Liver (tissue), 9 donors: Measurements from ENCODE around the gene PGC. TPM values are rescaled to one million over a fixed set of nuclear protein-coding genes. Genes with fewer than 3 reads are reported as not detected.

ENCODE experiments used
- DNase-seq: peaks from one replicate; pipeline ENCODE4 v3.0.0-alpha.2; 2017; ENCODE audit warnings: low spot score
- H3K27ac ChIP-seq, 2 donors: one replicate each; pipeline ENCODE4 v1.7.0; 2013; ENCODE audit warnings: inconsistent platforms in 2 of 2, low read length in 2 of 2, control low read depth in 1 of 2, low read depth in 1 of 2, mild to moderate bottlenecking in 1 of 2
- H3K27me3 ChIP-seq, 4 donors: one replicate each; pipeline versions ENCODE4 v1.6.1 to v1.7.0; 2013; ENCODE audit warnings: low read length in 3 of 4, inconsistent platforms in 1 of 4, mild to moderate bottlenecking in 1 of 4, moderate library complexity in 1 of 4; ENCODE audit not compliant: control insufficient read depth in 4 of 4, insufficient read depth in 4 of 4
- H3K36me3 ChIP-seq, 4 donors: one replicate each; pipeline versions ENCODE4 v1.6.1 to v1.7.0; 2013; ENCODE audit warnings: low read length in 3 of 4, mild to moderate bottlenecking in 3 of 4, low read depth in 1 of 4, moderate library complexity in 1 of 4; ENCODE audit not compliant: control insufficient read depth in 4 of 4, insufficient read depth in 3 of 4
- H3K4me1 ChIP-seq, 4 donors: one replicate each; pipeline versions ENCODE4 v1.6.1 to v1.7.0; 2013; ENCODE audit warnings: low read length in 3 of 4, mild to moderate bottlenecking in 3 of 4, moderate library complexity in 1 of 4; ENCODE audit not compliant: control insufficient read depth in 4 of 4, insufficient read depth in 4 of 4
- H3K4me3 ChIP-seq, 3 donors: one replicate each; pipeline versions ENCODE4 v1.6.1 to v1.7.0; 2013; ENCODE audit warnings: low read length in 3 of 3, control low read depth in 1 of 3, low read depth in 1 of 3, mild to moderate bottlenecking in 1 of 3
- H3K9ac ChIP-seq, 2 donors: one replicate each; pipeline ENCODE4 v1.7.0; 2013; ENCODE audit warnings: low read length in 2 of 2, mild to moderate bottlenecking in 2 of 2, moderate library complexity in 2 of 2, control low read depth in 1 of 2, low read depth in 1 of 2
- H3K9me3 ChIP-seq, 4 donors: one replicate each; pipeline versions ENCODE4 v1.6.1 to v1.7.0; 2013; ENCODE audit warnings: low read length in 3 of 4; ENCODE audit not compliant: control insufficient read depth in 4 of 4
- FOXA1 ChIP-seq: IDR thresholded peaks from 2 replicates; pipeline ENCODE4 v1.6.1; 2016; ENCODE audit warnings: antibody characterized with exemption
- GABPA ChIP-seq, 2 donors: IDR thresholded peaks in 1 of 2; conservative IDR thresholded peaks in 1 of 2; 2 replicates each; pipeline ENCODE4 v1.6.1; 2016; ENCODE audit warnings: antibody characterized with exemption in 2 of 2, mild to moderate bottlenecking in 1 of 2, moderate library complexity in 1 of 2
- HNF4A ChIP-seq, 2 donors: conservative IDR thresholded peaks; 2 replicates each; pipeline ENCODE4 v1.6.1; 2016; ENCODE audit warnings: antibody characterized with exemption in 2 of 2, mild to moderate bottlenecking in 2 of 2
- JUND ChIP-seq, 2 donors: IDR thresholded peaks; 2 replicates each; pipeline ENCODE4 v1.6.1; 2016; ENCODE audit warnings: antibody characterized with exemption in 2 of 2
- NR2F2 ChIP-seq: IDR thresholded peaks from 2 replicates; pipeline ENCODE4 v1.6.1; 2016; ENCODE audit warnings: antibody characterized with exemption
- RXRA ChIP-seq, 2 donors: IDR thresholded peaks; 2 replicates each; pipeline ENCODE4 v1.6.1; 2017 to 2018; ENCODE audit warnings: antibody characterized with exemption in 2 of 2, mild to moderate bottlenecking in 1 of 2
- SP1 ChIP-seq: IDR thresholded peaks from 2 replicates; pipeline ENCODE4 v1.6.1; 2018; ENCODE audit warnings: antibody characterized with exemption, mild to moderate bottlenecking
- TAF1 ChIP-seq: conservative IDR thresholded peaks from 2 replicates; pipeline ENCODE4 v1.6.1; 2016; ENCODE audit warnings: antibody characterized with exemption, mild to moderate bottlenecking
- YY1 ChIP-seq: IDR thresholded peaks from 2 replicates; pipeline ENCODE4 v1.6.1; 2016; ENCODE audit warnings: antibody characterized with exemption, mild to moderate bottlenecking
- WGBS: extraction: QIAGEN DNeasy Blood & Tissue Kit; methylation state at CpG from one replicate; pipeline ENCODE4 v1.1.7; 2013; 5-methylcytosine and 5-hydroxymethylcytosine counted together
- polyA plus RNA-seq, 2 donors: library from polyadenylated mRNA; stranded (reverse) in 1 of 2; unstranded in 1 of 2; fragments of 200-250 nt in 1 of 2; fragments of >200 nt in 1 of 2; fragmentation: Nextera tagmentation in 1 of 2; extraction: Ambion mirVana in 1 of 2; gene quantifications; one replicate each; pipeline versions ENCODE4 v1.2.1 to v1.2.3, GENCODE V29; 2013 to 2015
- total RNA-seq, 2 donors: library from RNA; depleted of rRNA; stranded (reverse); fragments of >200 nt; gene quantifications; one replicate each; pipeline ENCODE4 v1.2.3, GENCODE V29; 2014
- TF ChIP-seq, protein P1 (sequence below): IDR thresholded peaks from 2 replicates; pipeline ENCODE4 v1.6.1; 2016; ENCODE audit warnings: antibody characterized with exemption, mild to moderate bottlenecking
- TF ChIP-seq, protein P2 (sequence below): IDR thresholded peaks from 2 replicates; pipeline ENCODE4 v1.6.1; 2016; ENCODE audit warnings: antibody characterized with exemption
- TF ChIP-seq, protein P3 (sequence below): fragments of 150-350 bp; IDR thresholded peaks from 2 replicates; pipeline ENCODE4 v1.5.1; 2017; ENCODE audit warnings: improper control_type of control experiment, low read depth, low read length; ENCODE audit not compliant: missing input control
- donor health status: healthy.
- donor health status: healthy.
- donor health status: healthy.
- donor health status: healthy.
- donor health status: healthy.

The PGC gene
- total and polyA plus RNA-seq, 4 donors = 0.05 to 0.18 TPM; not detected in 2

DNA sequence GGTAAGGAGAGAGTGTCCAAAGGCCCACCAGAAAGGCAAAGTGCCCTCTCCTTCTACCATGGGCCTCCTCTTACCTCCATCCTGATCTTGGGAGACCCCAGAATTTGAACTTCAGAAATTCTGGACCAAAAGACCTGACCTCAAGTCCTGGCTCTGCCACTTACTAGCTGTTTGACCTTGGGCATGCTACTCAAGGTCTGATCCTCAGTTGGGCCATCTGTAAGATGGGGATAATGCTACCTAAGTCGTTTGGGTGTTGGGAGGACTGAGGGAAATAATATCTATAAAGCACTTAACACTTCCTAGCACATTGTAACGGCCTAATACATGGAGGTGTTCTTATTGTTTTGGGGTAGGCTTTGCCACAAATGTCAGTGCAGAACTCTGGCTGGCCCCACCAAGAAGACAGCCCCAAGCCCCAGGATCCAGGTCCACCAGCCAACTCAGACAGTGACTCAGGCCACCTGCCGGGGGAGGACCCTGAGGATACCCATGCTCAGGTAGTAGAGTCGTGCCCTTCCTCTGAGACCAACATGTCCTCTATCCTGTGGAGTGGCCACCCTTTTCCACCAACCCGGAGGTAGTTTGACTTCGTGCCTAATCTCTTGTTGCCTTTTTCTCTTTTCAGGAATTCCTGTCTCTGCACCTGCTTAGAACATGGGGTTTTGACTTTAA, 36.0 kb upstream of the PGC start:
- H3K36me3 ChIP-seq = no peaks in the 10 kb centered on the region
- peaks cover 6 to 33% (median 24%) of the 10 kb centered on the region in 4 donors for H3K4me1 ChIP-seq
- H3K27ac ChIP-seq = no peak overlapping the region
- H3K27me3 ChIP-seq = no peaks in the 10 kb centered on the region
- TF ChIP-seq TAF1 = no peak
- no peak for TF ChIP-seq SP1
- no peak overlapping the region for H3K4me3 ChIP-seq
- no peaks in the 10 kb centered on the region for H3K9me3 ChIP-seq
- H3K9ac ChIP-seq = no peak overlapping the region
- WGBS = 85% methylated on average over 6 of the region's 6 CpGs
- DNase-seq = no peak

DNA sequence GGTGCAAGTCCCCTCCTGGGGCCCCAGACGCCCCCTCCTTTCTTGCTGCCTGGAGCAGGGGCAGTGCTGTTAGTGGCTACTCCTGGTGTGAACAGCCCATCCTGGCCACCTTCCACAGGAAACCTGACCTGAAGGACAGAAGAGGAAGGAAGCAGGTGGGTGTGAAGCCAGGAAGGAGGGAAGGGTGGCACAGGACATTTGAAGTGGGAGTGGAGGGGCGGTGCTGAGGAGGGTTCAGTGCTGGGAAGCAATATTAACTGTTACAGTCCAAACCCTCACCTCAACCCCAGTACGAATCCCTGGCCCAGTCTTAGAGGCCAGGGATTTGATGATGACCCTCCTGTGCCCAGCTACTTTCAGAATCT, 34.2 kb upstream of the PGC start:
- TF ChIP-seq HNF4A (conservative IDR thresholded peaks at IDR 0.05) = no peak
- TF ChIP-seq JUND (IDR thresholded peaks at IDR 0.05) = peak in 1 of 2 donors; percentile 2
- no peak for TF ChIP-seq RXRA (IDR thresholded peaks at IDR 0.05)
- no peak for TF ChIP-seq FOXA1
- TF ChIP-seq, protein P1, sequence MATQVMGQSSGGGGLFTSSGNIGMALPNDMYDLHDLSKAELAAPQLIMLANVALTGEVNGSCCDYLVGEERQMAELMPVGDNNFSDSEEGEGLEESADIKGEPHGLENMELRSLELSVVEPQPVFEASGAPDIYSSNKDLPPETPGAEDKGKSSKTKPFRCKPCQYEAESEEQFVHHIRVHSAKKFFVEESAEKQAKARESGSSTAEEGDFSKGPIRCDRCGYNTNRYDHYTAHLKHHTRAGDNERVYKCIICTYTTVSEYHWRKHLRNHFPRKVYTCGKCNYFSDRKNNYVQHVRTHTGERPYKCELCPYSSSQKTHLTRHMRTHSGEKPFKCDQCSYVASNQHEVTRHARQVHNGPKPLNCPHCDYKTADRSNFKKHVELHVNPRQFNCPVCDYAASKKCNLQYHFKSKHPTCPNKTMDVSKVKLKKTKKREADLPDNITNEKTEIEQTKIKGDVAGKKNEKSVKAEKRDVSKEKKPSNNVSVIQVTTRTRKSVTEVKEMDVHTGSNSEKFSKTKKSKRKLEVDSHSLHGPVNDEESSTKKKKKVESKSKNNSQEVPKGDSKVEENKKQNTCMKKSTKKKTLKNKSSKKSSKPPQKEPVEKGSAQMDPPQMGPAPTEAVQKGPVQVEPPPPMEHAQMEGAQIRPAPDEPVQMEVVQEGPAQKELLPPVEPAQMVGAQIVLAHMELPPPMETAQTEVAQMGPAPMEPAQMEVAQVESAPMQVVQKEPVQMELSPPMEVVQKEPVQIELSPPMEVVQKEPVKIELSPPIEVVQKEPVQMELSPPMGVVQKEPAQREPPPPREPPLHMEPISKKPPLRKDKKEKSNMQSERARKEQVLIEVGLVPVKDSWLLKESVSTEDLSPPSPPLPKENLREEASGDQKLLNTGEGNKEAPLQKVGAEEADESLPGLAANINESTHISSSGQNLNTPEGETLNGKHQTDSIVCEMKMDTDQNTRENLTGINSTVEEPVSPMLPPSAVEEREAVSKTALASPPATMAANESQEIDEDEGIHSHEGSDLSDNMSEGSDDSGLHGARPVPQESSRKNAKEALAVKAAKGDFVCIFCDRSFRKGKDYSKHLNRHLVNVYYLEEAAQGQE = no peak
- TF ChIP-seq SP1 = no peak
- peak; percentile 0 for TF ChIP-seq YY1
- TF ChIP-seq NR2F2 = no peak
- TF ChIP-seq, protein P2, sequence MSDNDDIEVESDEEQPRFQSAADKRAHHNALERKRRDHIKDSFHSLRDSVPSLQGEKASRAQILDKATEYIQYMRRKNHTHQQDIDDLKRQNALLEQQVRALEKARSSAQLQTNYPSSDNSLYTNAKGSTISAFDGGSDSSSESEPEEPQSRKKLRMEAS = no peak
- Histone ChIP-seq H3K27me3 (no peaks in the 10 kb centered on the region), H3K36me3 (peaks cover 0 to 5% (median 0%) of the 10 kb centered on the region in 4 donors), H3K9me3 (no peaks in the 10 kb centered on the region), H3K27ac (peak overlapping the region; percentile 51 to 55), H3K9ac (peak overlapping the region; percentile 6 to 57), H3K4me3 (peak overlapping the region in 2 of 3 donors; percentile 70 to 81), H3K4me1 (peaks cover 6 to 33% (median 24%) of the 10 kb centered on the region in 4 donors)
- no peak for DNase-seq
- WGBS = 26% methylated on average over 3 of the region's 3 CpGs

DNA sequence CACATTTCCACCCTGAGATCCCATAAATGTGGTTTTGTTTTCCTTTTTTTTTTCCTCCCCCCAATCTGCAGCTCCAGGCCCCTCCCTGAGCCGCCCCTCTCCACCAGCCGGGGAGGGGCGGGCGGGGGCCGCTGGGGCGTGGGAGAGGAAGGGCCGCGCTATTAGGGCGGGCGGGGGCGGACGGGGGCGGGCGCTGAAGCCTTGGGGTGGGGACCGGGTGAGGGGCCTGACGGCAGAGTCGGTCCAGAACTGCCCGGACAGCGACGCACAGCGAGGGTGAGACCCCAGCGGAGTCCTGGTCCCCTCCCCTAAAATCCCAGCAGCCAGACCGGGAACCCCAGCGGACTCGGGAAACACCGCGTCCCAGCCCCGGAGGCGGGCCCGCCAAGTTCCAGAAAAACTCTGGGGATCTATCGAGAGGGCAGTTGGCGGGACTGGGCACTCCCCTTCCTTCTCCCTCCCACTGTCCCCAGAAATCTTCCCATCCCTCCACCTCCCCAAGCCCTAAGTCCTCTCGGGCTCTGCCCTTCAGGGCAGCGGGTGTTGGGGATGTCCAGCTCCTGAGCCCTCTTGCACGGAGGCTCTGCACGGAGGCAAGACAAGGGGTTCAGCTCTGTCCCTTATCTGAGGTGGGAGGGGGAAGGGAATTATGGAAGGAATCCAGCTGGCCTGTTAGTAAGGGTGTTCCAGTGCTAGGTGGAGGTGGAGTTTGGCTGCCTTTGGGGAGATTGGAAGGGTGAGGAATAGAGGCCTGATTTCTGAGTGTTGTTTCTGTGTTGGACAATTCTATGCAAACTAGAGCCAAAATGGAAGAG, 33.6 kb upstream of the PGC start, which contains the start of gene PRICKLE4:
PRICKLE4 (plus strand) TSS at position 232 of the 815 bp plus-strand sequence. CDS start 2,692 bp downstream, outside the sequence.
- H3K9ac ChIP-seq = peak within 1 kb of the TSS; percentile 6 to 57
- no peaks in the 10 kb centered on the region for H3K27me3 ChIP-seq
- H3K9me3 ChIP-seq = no peaks in the 10 kb centered on the region
- peak; percentile 20 for TF ChIP-seq YY1
- peak in 1 of 2 donors; percentile 18 for TF ChIP-seq RXRA (IDR thresholded peaks at IDR 0.05)
- TF ChIP-seq GABPA (IDR thresholded peaks at IDR 0.05 in 1 of 2, conservative IDR thresholded peaks at IDR 0.05 in 1 of 2) = peak in 1 of 2 donors; percentile 14
- TF ChIP-seq, protein P3, sequence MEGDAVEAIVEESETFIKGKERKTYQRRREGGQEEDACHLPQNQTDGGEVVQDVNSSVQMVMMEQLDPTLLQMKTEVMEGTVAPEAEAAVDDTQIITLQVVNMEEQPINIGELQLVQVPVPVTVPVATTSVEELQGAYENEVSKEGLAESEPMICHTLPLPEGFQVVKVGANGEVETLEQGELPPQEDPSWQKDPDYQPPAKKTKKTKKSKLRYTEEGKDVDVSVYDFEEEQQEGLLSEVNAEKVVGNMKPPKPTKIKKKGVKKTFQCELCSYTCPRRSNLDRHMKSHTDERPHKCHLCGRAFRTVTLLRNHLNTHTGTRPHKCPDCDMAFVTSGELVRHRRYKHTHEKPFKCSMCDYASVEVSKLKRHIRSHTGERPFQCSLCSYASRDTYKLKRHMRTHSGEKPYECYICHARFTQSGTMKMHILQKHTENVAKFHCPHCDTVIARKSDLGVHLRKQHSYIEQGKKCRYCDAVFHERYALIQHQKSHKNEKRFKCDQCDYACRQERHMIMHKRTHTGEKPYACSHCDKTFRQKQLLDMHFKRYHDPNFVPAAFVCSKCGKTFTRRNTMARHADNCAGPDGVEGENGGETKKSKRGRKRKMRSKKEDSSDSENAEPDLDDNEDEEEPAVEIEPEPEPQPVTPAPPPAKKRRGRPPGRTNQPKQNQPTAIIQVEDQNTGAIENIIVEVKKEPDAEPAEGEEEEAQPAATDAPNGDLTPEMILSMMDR = no peak
- TF ChIP-seq NR2F2 = peak; percentile 7
- no peak for TF ChIP-seq TAF1
- TF ChIP-seq, protein P2 = no peak
- TF ChIP-seq SP1 = peak; percentile 28
- peak in 1 of 2 donors; percentile 7 for TF ChIP-seq HNF4A (conservative IDR thresholded peaks at IDR 0.05)
- peak; percentile 47 for DNase-seq
- H3K4me3 ChIP-seq = peak within 1 kb of the TSS; percentile 75 to 85 (median 81)
- H3K27ac ChIP-seq = peak within 1 kb of the TSS; percentile 51 to 66
- WGBS = under 1% methylated on average over 36 of the region's 36 CpGs
- peaks cover 2 to 27% (median 20%) of the 10 kb centered on the region in 4 donors for H3K4me1 ChIP-seq
- peaks cover 0 to 5% (median 0%) of the 10 kb centered on the region in 4 donors for H3K36me3 ChIP-seq
